Measurements from ENCODE around the gene PARD6G.
"Not testable (repeated sequence)": the region's sequence is repeated elsewhere in the genome, so short reads cannot be mapped to it uniquely, and the experiment has no call there.

Gene PARD6G

GRCh38 chr18:80168346-80168745 lies 79.0 kb downstream of the PARD6G start:
- no peak for DNase-seq

GRCh38 chr18:80167931-80168330 lies 79.4 kb downstream of the PARD6G start:
- DNase-seq: no peak

GRCh38 chr18:80167331-80167730 lies 80.0 kb downstream of the PARD6G start:
- DNase-seq: no peak

GRCh38 chr18:80166725-80167124 lies 80.6 kb downstream of the PARD6G start:
- DNase-seq: no peak

- no peak for DNase-seq
Observed at GRCh38 chr18:80166240-80166639, 81.1 kb downstream of the PARD6G start.

GRCh38 chr18:80164727-80165355 lies 82.5 kb downstream of the PARD6G start:
- not testable (repeated sequence) for DNase-seq

GRCh38 chr18:80163183-80163582 lies 84.1 kb downstream of the PARD6G start:
- no peak for DNase-seq

- DNase-seq: no peak
Observed at GRCh38 chr18:80161781-80162417, 85.4 kb downstream of the PARD6G start.

GRCh38 chr18:80159713-80160636 lies 87.3 kb downstream of the PARD6G start:
- no peak for DNase-seq

GRCh38 chr18:80158365-80158764 lies 88.9 kb downstream of the PARD6G start:
- DNase-seq: no peak

GRCh38 chr18:80157708-80158343 lies 89.5 kb downstream of the PARD6G start:
- DNase-seq: no peak

- DNase-seq: no peak
Observed at GRCh38 chr18:80154293-80154692, 93.0 kb downstream of the PARD6G start.

GRCh38 chr18:80149667-80150066 lies 97.6 kb downstream of the PARD6G start:
- no peak for DNase-seq

GRCh38 chr18:80148326-80149199 lies 98.8 kb downstream of the PARD6G start:
- DNase-seq: no peak

- no peak for DNase-seq
Observed at GRCh38 chr18:80147418-80148325, 99.6 kb downstream of the PARD6G start.

GRCh38 chr18:80147037-80147417 lies 100.3 kb downstream of the PARD6G start:
- DNase-seq: no peak

GRCh38 chr18:80145196-80145804 lies 102.0 kb downstream of the PARD6G start:
- no peak for DNase-seq

GRCh38 chr18:80143881-80144280 lies 103.4 kb downstream of the PARD6G start:
- DNase-seq: no peak

- DNase-seq: no peak
Observed at GRCh38 chr18:80140455-80140985, 106.8 kb downstream of the PARD6G start.

GRCh38 chr18:80137976-80138375 lies 109.3 kb downstream of the PARD6G start:
- DNase-seq: no peak
